Aorta (tissue), 5 donors: ENCODE measurements around the gene AQP3. TPM values are rescaled to one million over a fixed set of nuclear protein-coding genes. Genes with fewer than 3 reads are reported as not detected.
"Not testable (repeated sequence)": the region's sequence is repeated elsewhere in the genome, so short reads cannot be mapped to it uniquely, and the experiment has no call there.

Experiments used
- ATAC-seq: fragments of 200-7000 bp; cut with Tn5 transposase; one replicate; pipeline ENCODE4 v1.9.1; 2022; ENCODE audit warnings: moderate library complexity; ENCODE audit not compliant: low FRiP score
- DNase-seq, 2 donors: peaks; one replicate each; pipeline ENCODE4 v3.0.0-alpha.2; 2020
- H3K27ac ChIP-seq, 2 donors: one replicate each; pipeline ENCODE4 v1.5.1; 2013; ENCODE audit warnings: low read length in 2 of 2, mild to moderate bottlenecking in 2 of 2, moderate library complexity in 2 of 2, control low read depth in 1 of 2, inconsistent platforms in 1 of 2, low read depth in 1 of 2
- H3K27me3 ChIP-seq, 2 donors: one replicate each; pipeline ENCODE4 v1.6.1; 2013; ENCODE audit warnings: control low read depth in 1 of 2, low read length in 1 of 2, mild to moderate bottlenecking in 1 of 2, moderate library complexity in 1 of 2; ENCODE audit not compliant: insufficient read depth in 2 of 2, control insufficient read depth in 1 of 2
- H3K36me3 ChIP-seq, 2 donors: one replicate each; pipeline ENCODE4 v1.6.1; 2013; ENCODE audit warnings: control low read depth in 1 of 2, low read length in 1 of 2, mild to moderate bottlenecking in 1 of 2; ENCODE audit not compliant: insufficient read depth in 2 of 2, control insufficient read depth in 1 of 2
- H3K4me1 ChIP-seq, 2 donors: one replicate each; pipeline ENCODE4 v1.6.1; 2013; ENCODE audit warnings: low read length in 2 of 2, control low read depth in 1 of 2, mild to moderate bottlenecking in 1 of 2, moderate library complexity in 1 of 2; ENCODE audit not compliant: insufficient read depth in 2 of 2, control insufficient read depth in 1 of 2
- H3K4me3 ChIP-seq, 2 donors: one replicate each; pipeline ENCODE4 v1.5.1; 2013; ENCODE audit warnings: low read length in 2 of 2, control low read depth in 1 of 2, mild to moderate bottlenecking in 1 of 2
- H3K9me3 ChIP-seq: one replicate; pipeline ENCODE4 v1.6.1; 2013; ENCODE audit warnings: mild to moderate bottlenecking, low read length; ENCODE audit not compliant: control insufficient read depth
- WGBS, 2 donors: extraction: QIAGEN DNeasy Blood & Tissue Kit; methylation state at CpG; one replicate each; pipeline ENCODE4 v1.1.7; 2013; 5-methylcytosine and 5-hydroxymethylcytosine counted together
- intact Hi-C, 2 donors: fragments of 100-400 bp; cut with DNase I; formaldehyde crosslinking; loops; one replicate each; pipeline versions ENCODE4 v1.14.2 to v1.15.0; 2022
- polyA plus RNA-seq, 2 donors: library from polyadenylated mRNA; stranded (reverse); fragments of 200-250 nt; gene quantifications; one replicate each; pipeline ENCODE4 v1.2.3, GENCODE V29; 2013
- total RNA-seq, 2 donors: library from RNA; stranded (reverse); fragmentation: NEBNext Ultra II Directional; extraction: Animal tissue kit (Norgen Biotek cat#: 25700); gene quantifications; one replicate each; pipeline ENCODE4 v1.2.1, GENCODE V29; 2021
- donor health status: healthy with polysubstance abuse.
- donor health status: Bipolar disorder and iron deficiency.
- donor health status: DM: no; HTN: no; CAD: no.
- donor health status: DM: no; HTN: no; CAD: no.
- donor health status: DM: yes; HTN: yes; CAD: no.

Gene AQP3
- total and polyA plus RNA-seq, 4 donors: 2.8 to 9.3 (median 4.4) TPM

- intact Hi-C loops: loop anchor here in 1 of 2 donors (10.0 kb wide), 1 partner anchor 176 kb away; no protein-coding TSS in a partner anchor
- ATAC-seq: no peak
- no peaks in the 10 kb centered on the region for H3K9me3 ChIP-seq
Observed at GRCh38 chr9:33460854-33461253, 13.5 kb upstream of the AQP3 start.

DNA sequence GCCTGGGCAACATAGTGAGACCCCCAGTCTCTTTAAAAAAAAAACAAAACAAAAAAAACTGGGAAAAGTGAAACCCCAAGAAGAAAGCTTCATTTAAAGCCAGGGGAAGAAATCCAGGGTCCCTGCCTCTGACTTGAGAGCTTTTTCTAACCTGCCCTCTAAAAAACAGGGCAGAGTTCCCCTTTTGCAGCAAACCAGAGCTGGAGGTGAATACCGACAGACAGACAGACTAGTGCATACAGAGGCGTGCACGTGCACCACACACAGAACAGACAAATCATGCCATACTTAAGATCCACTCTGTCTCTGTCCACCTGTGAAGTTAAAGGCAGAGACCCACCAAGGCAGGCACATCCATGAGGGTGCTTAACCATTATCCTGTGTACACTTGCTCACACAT lies 11.7 kb upstream of the AQP3 start:
- Histone ChIP-seq H3K9me3 (no peaks in the 10 kb centered on the region), H3K4me1 (no peaks in the 10 kb centered on the region), H3K27ac (no peak overlapping the region), H3K27me3 (no peaks in the 10 kb centered on the region), H3K36me3 (peaks cover 0 to 11% of the 10 kb centered on the region in 2 donors), H3K4me3 (no peak overlapping the region)
- WGBS, 2 donors: 84 to 88% methylated on average over 3 of the region's 3 CpGs
- intact Hi-C loops: no loop called here
- DNase-seq (no peak), ATAC-seq (no peak)

More at GRCh38 chr9:33460854-33461253, 13.5 kb upstream of the AQP3 start:
- no peaks in the 10 kb centered on the region for H3K4me1 ChIP-seq
- H3K4me3 ChIP-seq: no peak overlapping the region
- no peaks in the 10 kb centered on the region for H3K27me3 ChIP-seq
- no peak overlapping the region for H3K27ac ChIP-seq
- WGBS, 2 donors: 87 to 92% methylated on average over 10 of the region's 10 CpGs
- DNase-seq: no peak
- H3K36me3 ChIP-seq: peaks cover 7 to 18% of the 10 kb centered on the region in 2 donors

GRCh38 chr9:33458444-33458843 lies 11.1 kb upstream of the AQP3 start:
- H3K4me1 ChIP-seq: no peaks in the 10 kb centered on the region
- peaks cover 0 to 11% of the 10 kb centered on the region in 2 donors for H3K36me3 ChIP-seq
- ATAC-seq (no peak), DNase-seq (no peak)
- no peaks in the 10 kb centered on the region for H3K9me3 ChIP-seq
- no peak overlapping the region for H3K4me3 ChIP-seq
- H3K27me3 ChIP-seq: no peaks in the 10 kb centered on the region
- 49 to 64% methylated on average over 4 of the region's 4 CpGs for WGBS, 2 donors
- no peak overlapping the region for H3K27ac ChIP-seq
- intact Hi-C loops: no loop called here

- H3K4me3 ChIP-seq: no peak overlapping the region
- no peaks in the 10 kb centered on the region for H3K27me3 ChIP-seq
- no peak overlapping the region for H3K27ac ChIP-seq
- no peaks in the 10 kb centered on the region for H3K9me3 ChIP-seq
- ATAC-seq: no peak
- no peak for DNase-seq
- WGBS, 2 donors: 69 to 78% methylated on average over 7 of the region's 7 CpGs
- H3K36me3 ChIP-seq: no peaks in the 10 kb centered on the region
- no peaks in the 10 kb centered on the region for H3K4me1 ChIP-seq
- intact Hi-C loops: no loop called here
Observed at GRCh38 chr9:33455945-33456344, 8.6 kb upstream of the AQP3 start.

DNA sequence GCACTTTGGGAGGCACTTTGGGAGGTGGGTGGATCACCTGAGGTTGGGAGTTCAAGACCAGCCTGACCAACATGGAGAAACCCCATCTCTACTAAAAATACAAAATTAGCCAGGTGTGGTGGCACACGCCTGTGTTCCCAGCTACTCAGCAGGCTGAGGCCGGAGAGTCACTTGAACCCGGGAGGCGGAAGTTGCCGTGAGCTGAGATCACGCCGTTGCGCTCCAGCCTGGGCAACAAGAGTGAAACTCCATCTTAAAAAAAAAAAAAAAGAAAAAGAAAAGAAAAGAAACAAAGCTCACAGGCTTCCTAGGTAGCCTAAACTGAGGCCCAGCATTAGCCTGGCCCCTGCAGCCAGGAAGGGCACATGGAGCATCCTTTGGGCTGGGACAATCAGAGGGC lies 8.1 kb upstream of the AQP3 start:
- H3K9me3 ChIP-seq, H3K27ac ChIP-seq, H3K27me3 ChIP-seq, DNase-seq, ATAC-seq, H3K36me3 ChIP-seq, H3K4me3 ChIP-seq, H3K4me1 ChIP-seq, intact Hi-C loops: not testable (repeated sequence)
- 95 to 97% methylated on average over 8 of the region's 8 CpGs for WGBS, 2 donors

DNA sequence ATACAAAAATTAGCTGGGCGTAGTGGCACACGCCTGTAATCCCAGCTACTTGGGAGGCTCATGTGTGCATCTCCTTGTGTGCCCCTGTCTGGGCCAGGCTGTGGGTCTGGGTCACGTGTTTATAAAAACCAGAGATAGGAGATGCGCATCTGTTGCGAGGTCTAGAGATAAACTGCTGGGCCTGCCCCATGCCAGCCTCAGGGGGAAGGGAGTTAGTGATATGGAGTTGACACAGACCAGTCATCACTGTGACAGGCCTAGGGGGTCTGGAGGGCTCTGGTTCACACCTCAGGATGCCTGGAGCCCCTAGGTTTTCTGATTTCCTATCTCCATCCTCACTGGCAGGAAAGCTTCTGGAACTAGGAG lies 7.3 kb upstream of the AQP3 start:
- H3K4me3 ChIP-seq, H3K4me1 ChIP-seq, DNase-seq, H3K27ac ChIP-seq, ATAC-seq, H3K27me3 ChIP-seq, H3K36me3 ChIP-seq, H3K9me3 ChIP-seq, intact Hi-C loops: not testable (repeated sequence)
- 91% methylated on average over 5 of the region's 5 CpGs for WGBS, 2 donors

DNA sequence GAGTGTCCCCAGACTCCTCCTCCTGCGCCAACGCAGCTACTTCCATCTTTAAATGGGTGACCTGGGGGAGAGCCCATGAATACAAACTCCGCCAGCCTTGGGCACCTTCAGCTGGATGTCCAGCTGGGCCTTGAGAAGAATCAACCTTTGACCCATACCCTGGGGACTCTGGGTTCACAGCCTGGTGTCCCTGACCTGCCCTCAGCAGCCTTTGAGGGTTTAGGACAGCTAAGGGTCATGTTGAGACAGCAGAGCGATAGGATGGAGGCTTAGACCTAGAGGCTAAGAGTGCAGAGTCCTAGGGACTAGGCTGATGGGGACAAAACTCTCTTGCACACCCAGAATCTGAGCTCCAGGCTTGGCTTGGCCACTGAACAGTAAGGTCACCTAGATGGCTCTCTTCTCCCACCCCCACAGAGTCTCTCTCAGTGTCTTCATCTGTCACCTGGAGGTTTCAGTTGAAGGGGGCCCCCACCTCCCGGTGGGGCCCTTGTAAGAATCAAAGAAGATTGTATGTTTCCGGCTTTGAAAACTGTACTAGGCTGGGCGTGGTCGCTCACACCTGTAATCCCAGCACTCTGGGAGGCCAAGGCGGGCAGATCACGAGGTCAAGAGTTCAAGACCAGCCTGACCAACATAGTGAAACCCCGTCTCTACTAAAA lies 6.7 kb upstream of the AQP3 start:
- no peak for DNase-seq
- intact Hi-C loops: no loop called here
- Histone ChIP-seq H3K4me1 (no peaks in the 10 kb centered on the region), H3K27ac (no peak overlapping the region), H3K9me3 (no peaks in the 10 kb centered on the region), H3K27me3 (no peaks in the 10 kb centered on the region), H3K36me3 (no peaks in the 10 kb centered on the region), H3K4me3 (no peak overlapping the region)
- WGBS, 2 donors: 83 to 90% methylated on average over 11 of the region's 11 CpGs
- peak; percentile 16 for ATAC-seq

- intact Hi-C loops: no loop called here
- Histone ChIP-seq H3K27me3 (no peaks in the 10 kb centered on the region), H3K27ac (no peak overlapping the region), H3K36me3 (no peaks in the 10 kb centered on the region), H3K4me3 (no peak overlapping the region), H3K4me1 (no peaks in the 10 kb centered on the region), H3K9me3 (no peaks in the 10 kb centered on the region)
- no peak for ATAC-seq
- DNase-seq: no peak
- WGBS, 2 donors: 82% methylated on average over 3 of the region's 3 CpGs
Observed at GRCh38 chr9:33453286-33453860, 6.0 kb upstream of the AQP3 start.

DNA sequence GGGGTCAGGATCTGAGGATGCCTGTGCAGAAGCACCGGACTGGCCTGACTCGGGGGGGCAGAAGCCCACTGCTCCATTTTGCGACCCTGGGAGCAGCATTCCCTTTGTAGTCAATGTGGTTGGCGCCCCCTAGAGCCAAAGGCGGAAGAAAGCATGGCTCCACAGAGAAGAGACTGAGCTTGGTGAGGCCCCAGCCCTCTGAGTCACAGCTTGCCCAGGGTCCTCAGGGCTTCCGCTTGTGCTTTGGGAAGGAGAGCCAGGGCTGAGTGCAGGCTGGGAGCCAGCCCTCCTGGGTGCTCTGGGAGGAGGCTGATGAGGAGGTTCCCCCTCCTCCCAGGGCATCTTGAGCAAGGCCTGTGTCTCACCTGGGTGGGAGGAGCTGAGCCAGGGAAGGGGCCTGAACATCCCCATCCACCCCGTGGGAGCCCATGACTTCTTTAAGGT lies 5.5 kb upstream of the AQP3 start:
- 13 to 22% methylated on average over 7 of the region's 7 CpGs for WGBS, 2 donors
- H3K4me1 ChIP-seq: no peaks in the 10 kb centered on the region
- H3K9me3 ChIP-seq: no peaks in the 10 kb centered on the region
- H3K27ac ChIP-seq: no peak overlapping the region
- no peaks in the 10 kb centered on the region for H3K27me3 ChIP-seq
- ATAC-seq (no peak), DNase-seq (peak in 1 of 2 donors; percentile 61)
- intact Hi-C loops: no loop called here
- no peaks in the 10 kb centered on the region for H3K36me3 ChIP-seq
- no peak overlapping the region for H3K4me3 ChIP-seq
